HEK293 (cell line): ENCODE results near the gene DAZAP1.
A peak's percentile ranks its signal among the peaks of the same experiment; 100 is the strongest.

ENCODE experiments used
- CTCF ChIA-PET: fragments of 350-600 bp; formaldehyde crosslinking; extraction: SDS; loops from one replicate; lab custom pipeline; 2021; ENCODE audit warnings: antibody characterized with exemption; lab: Yijun Ruan, JAX
- POLR2A ChIA-PET: fragments of 300-600 bp; formaldehyde crosslinking; extraction: SDS; loops from one replicate; lab custom pipeline; 2020; ENCODE audit warnings: antibody characterized with exemption, inconsistent platforms; lab: Yijun Ruan, JAX
- H3K27ac ChIP-seq: fragments of 200-500 bp; sonication (Bioruptor generic); 2 replicates; pipeline ENCODE4 v1.5.1; 2014; ENCODE audit warnings: low read depth, low read length, control low read depth, inconsistent platforms; ENCODE audit errors: extremely low read depth
- H3K36me3 ChIP-seq, 2 experiments: fragments of 200-500 bp in 1 of 2; sonication (Bioruptor generic) in 1 of 2; 1 replicate in 1 of 2; 2 replicates in 1 of 2; pipeline ENCODE4 v1.5.1; 2014 to 2017; ENCODE audit warnings: inconsistent platforms in 2 of 2, low read length in 2 of 2; ENCODE audit not compliant: control insufficient read depth in 2 of 2, insufficient read depth in 1 of 2
- H3K4me1 ChIP-seq: fragments of 200-500 bp; sonication (Bioruptor generic); 2 replicates; pipeline ENCODE4 v1.5.1; 2014; ENCODE audit warnings: mild to moderate bottlenecking, low read length, inconsistent platforms; ENCODE audit not compliant: control insufficient read depth, insufficient read depth
- H3K4me3 ChIP-seq: 2 replicates; pipeline ENCODE4 v1.5.1; 2011; ENCODE audit warnings: low read depth, mild to moderate bottlenecking, control low read depth, low read length, moderate library complexity
- H3K9me3 ChIP-seq: fragments of 200-500 bp; sonication (Bioruptor generic); 2 replicates; pipeline ENCODE4 v1.5.1; 2014; ENCODE audit warnings: low read depth, low read length, inconsistent platforms; ENCODE audit not compliant: control insufficient read depth, insufficient read depth
- GLIS1 ChIP-seq: fragments of 450-650 bp; formaldehyde crosslinking; IDR thresholded peaks from 2 replicates; pipeline ENCODE4 v1.5.1; 2016; ENCODE audit warnings: missing biosample characterization, missing genetic modification characterization
- KLF8 ChIP-seq: fragments of 450-650 bp; formaldehyde crosslinking; IDR thresholded peaks from 2 replicates; pipeline ENCODE4 v1.5.1; 2016; ENCODE audit warnings: missing biosample characterization, missing genetic modification characterization
- PRDM1 ChIP-seq: fragments of 450-650 bp; formaldehyde crosslinking; IDR thresholded peaks from 2 replicates; pipeline ENCODE4; 2016; ENCODE audit warnings: missing biosample characterization, missing genetic modification characterization
- SCRT2 ChIP-seq: fragments of 450-650 bp; formaldehyde crosslinking; IDR thresholded peaks from 2 replicates; pipeline ENCODE4 v1.5.1; 2016; ENCODE audit warnings: missing biosample characterization, missing genetic modification characterization
- ZFP37 ChIP-seq: fragments of 450-650 bp; formaldehyde crosslinking; IDR thresholded peaks from 2 replicates; pipeline ENCODE4 v1.5.1; 2016; ENCODE audit warnings: missing biosample characterization, missing genetic modification characterization
- ZFP41 ChIP-seq: fragments of 450-650 bp; formaldehyde crosslinking; IDR thresholded peaks from 2 replicates; pipeline ENCODE4 v1.5.1; 2016; ENCODE audit warnings: missing biosample characterization, missing genetic modification characterization, borderline replicate concordance
- ZNF155 ChIP-seq: fragments of 450-650 bp; formaldehyde crosslinking; IDR thresholded peaks from 2 replicates; pipeline ENCODE4 v1.5.1; 2016; ENCODE audit warnings: missing biosample characterization, missing genetic modification characterization
- ZNF202 ChIP-seq: fragments of 450-650 bp; formaldehyde crosslinking; IDR thresholded peaks from 2 replicates; pipeline ENCODE4 v1.5.1; 2016; ENCODE audit warnings: missing biosample characterization, missing genetic modification characterization, borderline replicate concordance
- ZNF24 ChIP-seq: fragments of 450-650 bp; formaldehyde crosslinking; IDR thresholded peaks from 2 replicates; pipeline ENCODE4 v1.5.1; 2016; ENCODE audit warnings: missing biosample characterization, missing genetic modification characterization
- ZNF266 ChIP-seq: fragments of 450-650 bp; formaldehyde crosslinking; IDR thresholded peaks from 2 replicates; pipeline ENCODE4 v1.5.1; 2016; ENCODE audit warnings: missing biosample characterization, missing genetic modification characterization, low read depth
- ZNF350 ChIP-seq: fragments of 450-650 bp; formaldehyde crosslinking; IDR thresholded peaks from 2 replicates; pipeline ENCODE4 v1.5.0; 2017; ENCODE audit warnings: missing biosample characterization, mild to moderate bottlenecking, missing genetic modification characterization
- ZNF354C ChIP-seq: fragments of 450-650 bp; formaldehyde crosslinking; IDR thresholded peaks from 2 replicates; pipeline ENCODE4 v1.5.1; 2016; ENCODE audit warnings: missing biosample characterization, missing genetic modification characterization, low read depth, borderline replicate concordance
- ZNF416 ChIP-seq: fragments of 450-650 bp; formaldehyde crosslinking; IDR thresholded peaks from 2 replicates; pipeline ENCODE4 v1.5.1; 2016; ENCODE audit warnings: missing biosample characterization, missing genetic modification characterization
- ZNF473 ChIP-seq: fragments of 450-650 bp; formaldehyde crosslinking; IDR thresholded peaks from 2 replicates; pipeline ENCODE4 v1.5.1; 2017; ENCODE audit warnings: missing biosample characterization, missing genetic modification characterization
- ZNF501 ChIP-seq: fragments of 450-650 bp; formaldehyde crosslinking; IDR thresholded peaks from 2 replicates; pipeline ENCODE4 v1.5.1; 2016; ENCODE audit warnings: missing biosample characterization, missing genetic modification characterization
- ZNF571 ChIP-seq: fragments of 450-650 bp; formaldehyde crosslinking; IDR thresholded peaks from 2 replicates; pipeline ENCODE4 v1.5.0; 2017; ENCODE audit warnings: missing biosample characterization, missing genetic modification characterization
- ZNF600 ChIP-seq: fragments of 450-650 bp; formaldehyde crosslinking; IDR thresholded peaks from 2 replicates; pipeline ENCODE4 v1.5.1; 2016; ENCODE audit warnings: missing biosample characterization, missing genetic modification characterization
- ZNF624 ChIP-seq: fragments of 450-650 bp; formaldehyde crosslinking; IDR thresholded peaks from 2 replicates; pipeline ENCODE4 v1.5.1; 2017; ENCODE audit warnings: missing biosample characterization, missing genetic modification characterization
- ZNF837 ChIP-seq: fragments of 450-650 bp; formaldehyde crosslinking; IDR thresholded peaks from 2 replicates; pipeline ENCODE4 v1.5.1; 2016; ENCODE audit warnings: missing biosample characterization, missing genetic modification characterization
- ZXDB ChIP-seq: fragments of 450-650 bp; formaldehyde crosslinking; IDR thresholded peaks from 2 replicates; pipeline ENCODE4 v1.5.1; 2016; ENCODE audit warnings: missing biosample characterization, missing genetic modification characterization
- TF ChIP-seq, protein P1 (sequence below): fragments of 450-650 bp; formaldehyde crosslinking; IDR thresholded peaks from 2 replicates; pipeline ENCODE4 v1.5.1; 2016; ENCODE audit warnings: missing biosample characterization, missing genetic modification characterization, borderline replicate concordance
- TF ChIP-seq, protein P2 (sequence below): fragments of 450-650 bp; formaldehyde crosslinking; IDR thresholded peaks from 2 replicates; pipeline ENCODE4 v1.5.1; 2016; ENCODE audit warnings: missing biosample characterization, missing genetic modification characterization
- TF ChIP-seq, protein P3 (sequence below): fragments of 450-650 bp; formaldehyde crosslinking; optimal IDR thresholded peaks from 2 replicates; pipeline ENCODE3; 2016; ENCODE audit warnings: missing biosample characterization, mild to moderate bottlenecking, missing genetic modification characterization
- TF ChIP-seq, protein P4 (sequence below): fragments of 450-650 bp; formaldehyde crosslinking; IDR thresholded peaks from 2 replicates; pipeline ENCODE4 v1.5.1; 2016; ENCODE audit warnings: missing biosample characterization, missing genetic modification characterization

Gene DAZAP1

DNA sequence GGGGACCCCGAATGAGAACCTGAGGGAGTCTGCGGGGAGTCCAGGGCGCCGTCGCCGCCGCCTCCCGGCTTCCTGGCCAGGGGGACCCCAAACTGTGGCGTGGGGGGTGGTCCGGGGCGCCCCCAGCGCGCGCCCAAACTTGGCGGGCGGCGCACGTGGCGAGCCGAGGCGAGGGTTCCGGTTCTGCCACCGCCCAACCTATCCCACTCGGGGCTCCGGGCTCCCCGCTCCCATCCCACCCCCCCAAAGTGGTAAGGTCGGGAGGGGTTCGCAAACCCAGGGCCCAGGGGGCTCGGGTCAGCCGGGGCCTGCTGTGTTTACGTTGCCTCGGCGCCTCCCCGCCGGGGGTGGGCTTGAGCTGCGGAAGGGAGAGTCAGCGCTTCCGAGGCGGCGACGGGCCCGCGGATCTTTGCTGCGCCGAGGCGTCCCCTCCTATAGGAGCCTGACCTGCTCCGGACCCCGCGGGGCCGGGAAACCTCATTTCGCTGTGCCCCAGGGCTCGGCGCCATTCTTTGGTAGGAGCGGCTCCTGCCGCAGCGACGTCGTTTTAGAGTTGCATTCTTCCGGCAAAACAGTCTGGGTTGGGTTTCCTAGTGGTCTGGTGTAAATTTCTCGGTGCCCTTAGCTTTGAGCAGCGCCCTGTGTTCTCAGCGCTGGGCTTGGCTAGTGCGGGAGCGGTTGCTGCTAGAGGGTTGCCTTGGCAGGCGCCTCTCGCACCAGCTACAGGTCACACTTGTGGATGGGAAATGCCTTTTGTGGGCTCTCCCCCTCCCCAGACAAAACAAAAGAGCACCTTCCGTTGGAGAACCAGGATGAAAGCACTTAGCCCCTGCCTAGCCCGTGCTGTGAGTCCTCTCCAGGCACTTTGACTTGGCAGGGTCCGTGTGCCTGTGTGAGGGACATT lies 1.2 kb downstream of the DAZAP1 start:
- peak overlapping the region; percentile 85 for H3K4me3 ChIP-seq
- H3K36me3 ChIP-seq: peaks cover 0 to 48% of the 10 kb centered on the region in 2 experiments; a peak in 2 of 3 replicates
- CTCF ChIA-PET: no interaction called here
- H3K9me3 ChIP-seq: no peaks in the 10 kb centered on the region
- H3K27ac ChIP-seq: peak overlapping the region; percentile 98
- H3K4me1 ChIP-seq: peaks cover 9% of the 10 kb centered on the region
- POLR2A ChIA-PET: interaction anchor here (0.7 to 1.4 kb wide), 6 partner anchors 12 to 425 kb away, joined by 3 to 5 read pairs (median 4); partner anchors contain the start of gene CIRBP
- TF ChIP-seq, protein P1, sequence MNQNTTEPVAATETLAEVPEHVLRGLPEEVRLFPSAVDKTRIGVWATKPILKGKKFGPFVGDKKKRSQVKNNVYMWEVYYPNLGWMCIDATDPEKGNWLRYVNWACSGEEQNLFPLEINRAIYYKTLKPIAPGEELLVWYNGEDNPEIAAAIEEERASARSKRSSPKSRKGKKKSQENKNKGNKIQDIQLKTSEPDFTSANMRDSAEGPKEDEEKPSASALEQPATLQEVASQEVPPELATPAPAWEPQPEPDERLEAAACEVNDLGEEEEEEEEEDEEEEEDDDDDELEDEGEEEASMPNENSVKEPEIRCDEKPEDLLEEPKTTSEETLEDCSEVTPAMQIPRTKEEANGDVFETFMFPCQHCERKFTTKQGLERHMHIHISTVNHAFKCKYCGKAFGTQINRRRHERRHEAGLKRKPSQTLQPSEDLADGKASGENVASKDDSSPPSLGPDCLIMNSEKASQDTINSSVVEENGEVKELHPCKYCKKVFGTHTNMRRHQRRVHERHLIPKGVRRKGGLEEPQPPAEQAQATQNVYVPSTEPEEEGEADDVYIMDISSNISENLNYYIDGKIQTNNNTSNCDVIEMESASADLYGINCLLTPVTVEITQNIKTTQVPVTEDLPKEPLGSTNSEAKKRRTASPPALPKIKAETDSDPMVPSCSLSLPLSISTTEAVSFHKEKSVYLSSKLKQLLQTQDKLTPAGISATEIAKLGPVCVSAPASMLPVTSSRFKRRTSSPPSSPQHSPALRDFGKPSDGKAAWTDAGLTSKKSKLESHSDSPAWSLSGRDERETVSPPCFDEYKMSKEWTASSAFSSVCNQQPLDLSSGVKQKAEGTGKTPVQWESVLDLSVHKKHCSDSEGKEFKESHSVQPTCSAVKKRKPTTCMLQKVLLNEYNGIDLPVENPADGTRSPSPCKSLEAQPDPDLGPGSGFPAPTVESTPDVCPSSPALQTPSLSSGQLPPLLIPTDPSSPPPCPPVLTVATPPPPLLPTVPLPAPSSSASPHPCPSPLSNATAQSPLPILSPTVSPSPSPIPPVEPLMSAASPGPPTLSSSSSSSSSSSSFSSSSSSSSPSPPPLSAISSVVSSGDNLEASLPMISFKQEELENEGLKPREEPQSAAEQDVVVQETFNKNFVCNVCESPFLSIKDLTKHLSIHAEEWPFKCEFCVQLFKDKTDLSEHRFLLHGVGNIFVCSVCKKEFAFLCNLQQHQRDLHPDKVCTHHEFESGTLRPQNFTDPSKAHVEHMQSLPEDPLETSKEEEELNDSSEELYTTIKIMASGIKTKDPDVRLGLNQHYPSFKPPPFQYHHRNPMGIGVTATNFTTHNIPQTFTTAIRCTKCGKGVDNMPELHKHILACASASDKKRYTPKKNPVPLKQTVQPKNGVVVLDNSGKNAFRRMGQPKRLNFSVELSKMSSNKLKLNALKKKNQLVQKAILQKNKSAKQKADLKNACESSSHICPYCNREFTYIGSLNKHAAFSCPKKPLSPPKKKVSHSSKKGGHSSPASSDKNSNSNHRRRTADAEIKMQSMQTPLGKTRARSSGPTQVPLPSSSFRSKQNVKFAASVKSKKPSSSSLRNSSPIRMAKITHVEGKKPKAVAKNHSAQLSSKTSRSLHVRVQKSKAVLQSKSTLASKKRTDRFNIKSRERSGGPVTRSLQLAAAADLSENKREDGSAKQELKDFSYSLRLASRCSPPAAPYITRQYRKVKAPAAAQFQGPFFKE (tag by site-specific recombination): no peak
- TF ChIP-seq ZNF473 (tag by site-specific recombination) (no peak), ZFP41 (tag by site-specific recombination) (no peak), ZNF837 (tag by site-specific recombination) (no peak), ZNF416 (no peak), ZNF501 (tag by site-specific recombination) (no peak), ZNF624 (tag by site-specific recombination) (no peak), KLF8 (tag by site-specific recombination) (0 out of 2 replicates have a peak, but pooled peaks have one; percentile 24), GLIS1 (tag by site-specific recombination) (no peak), ZFP37 (tag by site-specific recombination) (0 out of 2 replicates have a peak, but pooled peaks have one; percentile 16), ZNF24 (tag by site-specific recombination) (no peak), ZNF571 (tag by site-specific recombination) (no peak), ZNF155 (tag by site-specific recombination) (no peak), ZNF266 (tag by site-specific recombination) (no peak), ZNF350 (tag by site-specific recombination) (no peak), PRDM1 (tag by site-specific recombination) (no peak), ZNF202 (no peak), SCRT2 (peak; percentile 99), ZNF354C (tag by site-specific recombination) (no peak), ZXDB (tag by site-specific recombination) (peak; percentile 1; the same call in 1 of the 2 replicates), ZNF600 (tag by site-specific recombination) (peak; percentile 52; the same call in 1 of the 2 replicates)
- TF ChIP-seq, protein P2, sequence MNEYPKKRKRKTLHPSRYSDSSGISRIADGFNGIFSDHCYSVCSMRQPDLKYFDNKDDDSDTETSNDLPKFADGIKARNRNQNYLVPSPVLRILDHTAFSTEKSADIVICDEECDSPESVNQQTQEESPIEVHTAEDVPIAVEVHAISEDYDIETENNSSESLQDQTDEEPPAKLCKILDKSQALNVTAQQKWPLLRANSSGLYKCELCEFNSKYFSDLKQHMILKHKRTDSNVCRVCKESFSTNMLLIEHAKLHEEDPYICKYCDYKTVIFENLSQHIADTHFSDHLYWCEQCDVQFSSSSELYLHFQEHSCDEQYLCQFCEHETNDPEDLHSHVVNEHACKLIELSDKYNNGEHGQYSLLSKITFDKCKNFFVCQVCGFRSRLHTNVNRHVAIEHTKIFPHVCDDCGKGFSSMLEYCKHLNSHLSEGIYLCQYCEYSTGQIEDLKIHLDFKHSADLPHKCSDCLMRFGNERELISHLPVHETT (tag by site-specific recombination): no peak
- TF ChIP-seq, protein P3, sequence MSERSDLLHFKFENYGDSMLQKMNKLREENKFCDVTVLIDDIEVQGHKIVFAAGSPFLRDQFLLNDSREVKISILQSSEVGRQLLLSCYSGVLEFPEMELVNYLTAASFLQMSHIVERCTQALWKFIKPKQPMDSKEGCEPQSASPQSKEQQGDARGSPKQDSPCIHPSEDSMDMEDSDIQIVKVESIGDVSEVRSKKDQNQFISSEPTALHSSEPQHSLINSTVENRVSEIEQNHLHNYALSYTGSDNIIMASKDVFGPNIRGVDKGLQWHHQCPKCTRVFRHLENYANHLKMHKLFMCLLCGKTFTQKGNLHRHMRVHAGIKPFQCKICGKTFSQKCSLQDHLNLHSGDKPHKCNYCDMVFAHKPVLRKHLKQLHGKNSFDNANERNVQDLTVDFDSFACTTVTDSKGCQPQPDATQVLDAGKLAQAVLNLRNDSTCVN (tag by site-specific recombination): peak; percentile 84
- TF ChIP-seq, protein P4, sequence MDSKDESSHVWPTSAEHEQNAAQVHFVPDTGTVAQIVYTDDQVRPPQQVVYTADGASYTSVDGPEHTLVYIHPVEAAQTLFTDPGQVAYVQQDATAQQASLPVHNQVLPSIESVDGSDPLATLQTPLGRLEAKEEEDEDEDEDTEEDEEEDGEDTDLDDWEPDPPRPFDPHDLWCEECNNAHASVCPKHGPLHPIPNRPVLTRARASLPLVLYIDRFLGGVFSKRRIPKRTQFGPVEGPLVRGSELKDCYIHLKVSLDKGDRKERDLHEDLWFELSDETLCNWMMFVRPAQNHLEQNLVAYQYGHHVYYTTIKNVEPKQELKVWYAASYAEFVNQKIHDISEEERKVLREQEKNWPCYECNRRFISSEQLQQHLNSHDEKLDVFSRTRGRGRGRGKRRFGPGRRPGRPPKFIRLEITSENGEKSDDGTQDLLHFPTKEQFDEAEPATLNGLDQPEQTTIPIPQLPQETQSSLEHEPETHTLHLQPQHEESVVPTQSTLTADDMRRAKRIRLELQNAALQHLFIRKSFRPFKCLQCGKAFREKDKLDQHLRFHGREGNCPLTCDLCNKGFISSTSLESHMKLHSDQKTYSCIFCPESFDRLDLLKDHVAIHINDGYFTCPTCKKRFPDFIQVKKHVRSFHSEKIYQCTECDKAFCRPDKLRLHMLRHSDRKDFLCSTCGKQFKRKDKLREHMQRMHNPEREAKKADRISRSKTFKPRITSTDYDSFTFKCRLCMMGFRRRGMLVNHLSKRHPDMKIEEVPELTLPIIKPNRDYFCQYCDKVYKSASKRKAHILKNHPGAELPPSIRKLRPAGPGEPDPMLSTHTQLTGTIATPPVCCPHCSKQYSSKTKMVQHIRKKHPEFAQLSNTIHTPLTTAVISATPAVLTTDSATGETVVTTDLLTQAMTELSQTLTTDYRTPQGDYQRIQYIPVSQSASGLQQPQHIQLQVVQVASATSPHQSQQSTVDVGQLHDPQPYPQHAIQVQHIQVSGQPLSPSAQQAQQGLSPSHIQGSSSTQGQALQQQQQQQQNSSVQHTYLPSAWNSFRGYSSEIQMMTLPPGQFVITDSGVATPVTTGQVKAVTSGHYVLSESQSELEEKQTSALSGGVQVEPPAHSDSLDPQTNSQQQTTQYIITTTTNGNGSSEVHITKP (tag by site-specific recombination): no peak
